Left ventricle myocardium inferior (tissue), 1 donor: Measurements from ENCODE around the gene IGDCC3. TPM values are rescaled to one million over a fixed set of nuclear protein-coding genes. Genes with fewer than 3 reads are reported as not detected.

Source experiments
- DNase-seq: peaks from one replicate; pipeline ENCODE4 v3.0.0-alpha.2; 2020
- H3K27ac ChIP-seq: fragments of 200-600 bp; replicated peaks from 2 replicates; pipeline ENCODE4 v1.8.0; 2021
- H3K27me3 ChIP-seq: fragments of 200-600 bp; 2 replicates; pipeline ENCODE4 v1.8.0; 2021; ENCODE audit warnings: low read depth
- H3K36me3 ChIP-seq: fragments of 200-600 bp; 2 replicates; pipeline ENCODE4 v1.8.0; 2021
- H3K4me1 ChIP-seq: fragments of 200-600 bp; 2 replicates; pipeline ENCODE4 v1.8.0; 2021
- H3K4me3 ChIP-seq: fragments of 200-600 bp; 2 replicates; pipeline ENCODE4 v1.8.0; 2021; ENCODE audit warnings: mild to moderate bottlenecking, moderate library complexity
- H3K9me3 ChIP-seq: fragments of 200-600 bp; replicated peaks from 2 replicates; pipeline ENCODE4 v1.8.0; 2021
- CTCF ChIP-seq: fragments of 200-600 bp; IDR thresholded peaks from 2 replicates; pipeline ENCODE4 v1.8.0; 2021; ENCODE audit warnings: antibody characterized with exemption, mild to moderate bottlenecking, borderline replicate concordance
- intact Hi-C: fragments of 100-400 bp; cut with micrococcal nuclease; formaldehyde crosslinking; loops from one replicate; pipeline ENCODE4 v1.11.0; 2022
- total RNA-seq: library from RNA; stranded (reverse); fragmentation: NEBNext Ultra II Directional; extraction: Animal tissue kit (Norgen Biotek cat#: 25700); gene quantifications from one replicate; pipeline ENCODE4 v1.2.1, GENCODE V29; 2021
- donor health status: DM: no; HTN: yes; CAD: no; lungs with severe emphysema.

IGDCC3 gene
- total RNA-seq, 1 donor from 2014 or later, result 0.16 TPM

GRCh38 chr15:65410036-65410435 is 32.2 kb upstream of the IGDCC3 start:
- no peaks in the 10 kb centered on the region for H3K9me3 ChIP-seq
- intact Hi-C loops, result no loop called here
- no peak overlapping the region for H3K27ac ChIP-seq
- no peak for TF ChIP-seq CTCF
- no peaks in the 10 kb centered on the region for H3K36me3 ChIP-seq
- peaks cover 22% of the 10 kb centered on the region for H3K4me1 ChIP-seq
- DNase-seq, result no peak
- peaks cover 29% of the 10 kb centered on the region for H3K27me3 ChIP-seq
- H3K4me3 ChIP-seq, result no peak overlapping the region

GRCh38 chr15:65409036-65409631 is 31.3 kb upstream of the IGDCC3 start:
- Histone ChIP-seq H3K36me3 (no peaks in the 10 kb centered on the region), H3K27ac (no peak overlapping the region), H3K4me1 (peaks cover 13% of the 10 kb centered on the region), H3K27me3 (peaks cover 31% of the 10 kb centered on the region), H3K9me3 (no peaks in the 10 kb centered on the region), H3K4me3 (no peak overlapping the region)
- DNase-seq, result no peak
- no peak for TF ChIP-seq CTCF
- intact Hi-C loops, result no loop called here

- H3K27ac ChIP-seq, result no peak overlapping the region
- H3K4me1 ChIP-seq, result peaks cover 6% of the 10 kb centered on the region
- no peak overlapping the region for H3K4me3 ChIP-seq
- H3K9me3 ChIP-seq, result no peaks in the 10 kb centered on the region
- H3K27me3 ChIP-seq, result peaks cover 38% of the 10 kb centered on the region
- intact Hi-C loops, result no loop called here
- TF ChIP-seq CTCF, result no peak
- DNase-seq, result no peak
- no peaks in the 10 kb centered on the region for H3K36me3 ChIP-seq
Observed at GRCh38 chr15:65408324-65409035, 30.7 kb upstream of the IGDCC3 start.

GRCh38 chr15:65406424-65407000 is 28.7 kb upstream of the IGDCC3 start:
- Histone ChIP-seq H3K36me3 (no peaks in the 10 kb centered on the region), H3K4me1 (peaks cover 10% of the 10 kb centered on the region), H3K4me3 (no peak overlapping the region), H3K27me3 (peaks cover 42% of the 10 kb centered on the region), H3K27ac (no peak overlapping the region), H3K9me3 (no peaks in the 10 kb centered on the region)
- TF ChIP-seq CTCF, result no peak
- no peak for DNase-seq
- intact Hi-C loops, result no loop called here

- Histone ChIP-seq H3K36me3 (no peaks in the 10 kb centered on the region), H3K4me1 (peaks cover 16% of the 10 kb centered on the region), H3K4me3 (no peak overlapping the region), H3K9me3 (no peaks in the 10 kb centered on the region), H3K27ac (no peak overlapping the region), H3K27me3 (peaks cover 36% of the 10 kb centered on the region)
- no peak for DNase-seq
- no peak for TF ChIP-seq CTCF
- intact Hi-C loops, result no loop called here
Observed at GRCh38 chr15:65405791-65406423, 28.1 kb upstream of the IGDCC3 start.
